HG03342 (cell line): ENCODE results near the gene PPP6R1.

Experiments used
- ATAC-seq: cut with Tn5 transposase; IDR thresholded peaks from one replicate; pipeline ENCODE4 v1.9.1; 2021; ENCODE audit warnings: mild to moderate bottlenecking, moderate library complexity; ENCODE audit not compliant: unreplicated experiment

Gene PPP6R1

GRCh38 chr19:55283548-55284377, 24.9 kb upstream of the PPP6R1 start, which contains the start of gene BRSK1:
BRSK1 (plus strand) TSS chr19:55283997; CDS start chr19:55284443, 446 bp downstream.
- no peak for ATAC-seq

DNA sequence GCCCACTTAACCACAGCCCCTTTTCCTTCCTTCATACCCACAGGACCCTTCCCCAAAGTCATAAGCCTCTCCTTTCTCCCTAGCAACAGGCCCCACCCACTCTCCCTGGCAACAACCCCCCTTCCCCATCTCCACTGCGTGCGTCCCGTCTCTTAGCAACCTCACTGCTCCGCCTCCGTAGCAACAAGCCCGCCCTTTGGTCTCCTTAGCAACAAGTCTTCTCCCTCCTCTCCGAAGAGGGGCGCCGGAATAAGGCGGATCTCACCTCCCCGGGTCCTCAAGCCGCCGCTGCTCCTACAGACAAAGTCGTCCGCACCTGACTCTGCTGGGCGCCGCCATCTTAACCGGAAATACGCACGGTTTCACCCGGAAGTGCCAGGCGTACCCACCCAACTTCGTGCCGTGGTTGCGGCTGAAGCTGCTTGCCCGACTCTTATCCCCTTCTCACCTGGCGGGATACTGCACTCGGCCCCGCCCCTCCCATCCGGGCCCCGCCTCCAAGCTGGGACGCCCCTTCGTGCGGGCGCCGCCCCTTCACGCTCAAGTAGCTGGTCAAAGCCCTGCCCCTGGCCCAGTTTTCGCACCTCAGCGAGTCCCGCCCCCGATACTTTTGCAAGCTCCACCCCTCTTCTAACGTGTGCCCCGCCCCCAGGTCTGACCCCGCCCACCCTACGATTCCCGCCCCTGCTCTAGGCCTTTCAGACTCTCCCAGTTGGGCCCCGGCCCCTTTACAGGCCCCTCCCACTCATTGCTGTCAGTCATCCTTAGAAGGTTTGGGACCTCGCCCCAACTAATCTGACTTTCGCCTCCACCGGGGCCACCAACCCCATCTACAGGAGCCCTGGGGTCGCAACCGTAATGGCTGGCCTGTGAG, 21.2 kb upstream of the PPP6R1 start, which contains the start of gene HSPBP1:
Gene HSPBP1 (minus strand): TSS at position 341 of the 874 bp plus-strand sequence. CDS start 502 bp downstream, outside the sequence.
- ATAC-seq = peak; percentile 69

DNA sequence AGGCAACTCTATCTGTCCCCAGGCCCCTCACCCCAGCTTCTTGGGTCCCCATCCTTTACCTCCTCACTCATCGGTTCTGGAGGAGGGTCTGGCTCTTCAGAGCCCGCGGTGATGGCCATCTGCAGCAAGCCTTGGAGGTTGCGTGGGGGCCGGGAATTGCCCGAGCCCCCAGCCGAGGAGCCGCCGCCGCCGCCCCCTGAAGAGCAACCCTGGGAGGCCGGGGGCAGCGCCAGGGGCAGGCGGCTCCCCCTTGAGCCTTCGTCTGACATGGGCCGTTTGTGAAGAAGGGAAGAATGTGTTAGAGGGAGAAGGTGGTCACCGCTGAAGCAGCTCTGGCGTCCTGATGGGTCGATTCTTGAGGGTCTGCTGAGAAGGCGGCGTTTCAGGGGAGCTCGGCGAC, 20.5 kb upstream of the PPP6R1 start:
- ATAC-seq = no peak

DNA sequence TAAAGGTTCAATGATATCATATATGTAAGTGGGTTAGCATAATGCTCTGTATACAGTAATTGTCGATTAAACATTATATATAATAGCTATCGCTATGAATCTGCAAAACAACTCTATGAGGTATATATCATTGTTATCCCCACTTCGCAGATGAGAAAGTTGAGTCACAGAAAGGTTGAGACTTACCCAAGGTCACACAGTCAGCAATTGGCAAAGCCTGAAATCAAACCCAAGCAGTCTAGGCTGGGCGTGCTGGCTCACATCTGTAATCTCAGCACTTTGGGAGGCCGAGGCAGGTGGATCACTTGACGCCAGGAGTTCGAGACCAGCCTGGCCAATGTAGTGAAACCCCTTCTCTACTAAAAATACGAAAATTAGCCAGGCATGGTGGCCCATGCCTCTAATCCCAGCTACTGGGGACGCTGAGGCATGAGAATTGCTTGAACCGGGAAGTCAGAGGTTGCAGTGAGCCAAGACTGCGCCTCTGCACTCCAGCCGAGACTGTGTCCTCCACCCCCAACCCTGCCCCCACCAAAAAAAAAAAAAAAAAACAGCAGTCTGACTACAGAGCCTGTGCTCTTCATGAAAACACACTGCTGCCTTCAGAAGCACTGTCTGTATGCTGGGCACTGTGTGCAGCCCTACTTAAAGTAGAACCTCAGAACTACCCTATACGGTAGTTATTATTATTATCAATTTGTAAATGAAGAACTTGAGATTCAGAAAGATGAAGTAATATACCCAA, 19.7 kb upstream of the PPP6R1 start:
- no peak for ATAC-seq

DNA sequence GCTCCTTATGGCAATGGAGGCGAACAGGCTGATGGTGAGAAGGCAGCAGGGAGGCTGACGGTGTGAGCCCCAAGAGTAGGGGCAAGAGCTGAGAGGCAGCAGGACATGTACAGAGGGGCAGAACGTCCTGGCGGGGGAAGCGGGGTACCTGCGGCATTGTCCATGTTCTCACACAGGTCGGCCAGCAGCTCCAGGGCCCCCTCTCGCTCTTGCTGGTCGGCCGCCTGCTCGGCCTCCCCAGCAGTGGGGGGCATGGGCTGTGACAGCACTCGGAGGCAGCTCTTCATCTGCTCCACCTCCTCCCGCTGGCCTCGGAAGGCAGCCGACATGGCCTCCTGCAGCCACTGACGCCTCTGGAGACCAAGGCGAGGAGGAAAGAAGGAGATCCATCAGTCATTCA, 18.7 kb upstream of the PPP6R1 start:
- ATAC-seq = no peak

DNA sequence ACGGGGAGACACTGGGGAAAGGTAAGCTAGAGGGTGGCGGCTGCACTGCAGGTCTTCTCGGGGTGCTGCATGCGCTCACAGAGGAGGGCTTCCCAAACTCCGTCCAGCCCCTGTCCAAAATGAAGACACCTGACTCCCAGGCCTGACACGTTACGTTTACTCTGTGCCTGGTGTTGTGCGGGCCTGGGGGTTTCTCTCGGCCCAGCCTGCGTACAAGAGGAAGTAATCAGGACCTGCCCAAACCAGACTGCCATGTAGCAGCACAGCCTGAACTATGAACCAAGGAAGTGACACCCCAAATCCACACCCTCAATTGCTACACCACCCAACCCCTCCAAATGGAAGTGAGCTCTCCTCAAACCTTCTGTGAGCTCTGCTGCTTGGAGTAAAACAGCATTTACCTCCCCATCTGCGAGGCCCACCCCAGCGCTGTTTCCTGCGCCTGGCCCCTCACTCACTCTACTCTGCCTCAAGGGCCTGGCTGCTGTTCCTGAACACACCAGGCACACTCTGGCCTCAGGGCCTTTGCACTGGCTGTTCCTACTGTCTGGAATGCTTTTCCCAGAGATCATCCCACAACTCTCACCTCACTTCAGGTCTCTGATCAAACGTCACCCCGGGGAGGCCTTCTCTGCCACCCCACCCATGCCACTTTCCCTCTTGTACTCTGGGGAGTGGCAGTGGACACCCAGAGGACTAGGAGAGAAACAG, 18.1 kb upstream of the PPP6R1 start:
- no peak for ATAC-seq

DNA sequence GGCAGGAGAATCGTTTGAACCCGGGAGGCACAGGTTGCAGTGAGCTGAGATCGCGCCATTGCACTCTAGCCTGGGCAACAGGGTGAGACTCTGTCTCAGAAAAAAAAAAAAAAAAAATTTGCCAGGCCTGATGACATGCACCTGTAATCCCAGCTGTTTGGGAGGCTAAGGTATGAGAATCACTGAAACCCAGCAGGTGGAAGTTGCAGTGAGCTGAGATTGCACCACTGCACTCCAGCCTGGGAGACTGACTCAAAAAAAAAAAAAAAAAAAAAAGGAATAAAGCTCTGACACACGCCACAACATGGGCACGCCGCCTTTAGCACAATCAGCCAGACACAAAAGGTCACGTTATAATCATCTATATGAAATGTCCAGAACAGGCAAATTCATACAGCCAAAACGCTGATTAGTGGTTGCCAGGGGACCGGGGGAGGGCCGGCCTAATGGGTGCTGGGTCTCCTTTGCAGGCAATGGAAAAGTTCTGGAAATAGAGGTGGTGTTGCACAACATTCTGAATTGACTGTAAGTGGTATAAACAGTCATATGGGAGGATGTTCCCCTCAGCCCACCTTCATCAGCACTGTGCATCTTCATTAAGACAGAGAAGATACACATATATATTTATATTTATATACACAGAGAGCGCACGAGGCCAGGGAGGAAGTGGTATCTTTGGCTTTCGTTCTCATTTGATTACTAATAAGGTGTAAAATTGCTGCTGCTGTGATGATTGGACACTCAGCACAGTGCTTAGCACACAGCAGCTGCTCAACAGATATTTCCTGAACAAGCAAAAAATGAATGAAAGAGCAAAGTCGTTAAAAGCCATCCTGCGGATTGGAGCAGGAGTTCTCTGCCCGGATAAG, 17.3 kb upstream of the PPP6R1 start:
- ATAC-seq = peak; percentile 55

DNA sequence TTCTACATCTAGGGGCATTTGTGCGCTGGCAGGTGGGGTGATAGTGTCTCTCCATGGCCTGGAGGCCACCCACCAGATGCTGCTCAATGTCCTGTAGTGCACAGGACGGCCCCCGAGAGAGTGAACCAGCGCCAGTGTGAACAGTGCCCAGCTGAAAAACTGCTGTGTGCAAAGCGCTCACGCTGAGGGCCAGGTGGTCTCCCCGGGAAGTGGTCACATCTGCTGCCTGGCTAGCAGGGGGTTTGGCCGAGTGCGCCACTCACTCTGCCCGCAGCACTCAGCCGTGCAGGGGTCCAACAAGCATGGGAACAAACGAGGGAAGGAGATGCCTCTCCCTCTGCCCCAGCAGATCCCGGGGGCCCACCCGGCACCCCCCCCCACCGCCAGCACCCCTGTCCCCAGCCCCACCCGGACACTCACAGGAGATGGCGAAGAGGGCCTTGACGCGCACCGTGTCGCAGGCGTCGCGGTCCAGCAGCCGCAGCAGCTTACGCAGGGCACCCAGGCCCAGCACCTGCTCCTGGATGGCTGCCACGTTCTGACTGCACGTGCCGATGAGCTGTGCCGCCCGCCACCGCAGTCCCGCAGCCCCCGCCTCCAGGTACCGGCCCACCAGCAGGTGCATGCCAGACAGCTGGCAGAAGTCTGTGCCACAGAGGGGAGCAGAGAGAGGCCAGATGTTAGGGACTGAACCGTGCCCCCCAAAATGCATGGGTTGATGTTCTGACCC, 15.3 kb upstream of the PPP6R1 start:
- ATAC-seq = no peak

DNA sequence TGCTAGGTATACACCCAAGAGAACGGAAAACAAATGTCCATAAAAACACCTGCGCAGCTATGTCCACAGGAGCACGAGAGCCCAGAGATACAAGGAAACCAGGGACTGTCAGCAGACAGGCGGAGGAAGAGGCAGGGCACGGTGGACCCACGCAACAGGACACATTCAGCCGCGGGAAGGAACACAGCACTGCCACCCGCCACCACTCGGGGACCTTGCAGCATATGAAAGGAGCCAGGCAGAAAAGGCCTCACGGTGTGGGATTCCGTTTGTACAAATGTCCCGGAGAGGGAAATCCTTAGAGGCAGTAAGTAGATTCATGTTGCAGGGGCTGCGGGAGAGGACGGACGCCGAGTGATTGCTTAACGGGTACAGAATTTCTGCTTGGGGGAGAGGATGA, 13.3 kb upstream of the PPP6R1 start:
- ATAC-seq = no peak

- no peak for ATAC-seq
These were observed 11.5 kb upstream of the PPP6R1 start for GRCh38 chr19:55270172-55270942.

- ATAC-seq = no peak
These were observed 10.5 kb upstream of the PPP6R1 start for GRCh38 chr19:55269299-55269698.

DNA sequence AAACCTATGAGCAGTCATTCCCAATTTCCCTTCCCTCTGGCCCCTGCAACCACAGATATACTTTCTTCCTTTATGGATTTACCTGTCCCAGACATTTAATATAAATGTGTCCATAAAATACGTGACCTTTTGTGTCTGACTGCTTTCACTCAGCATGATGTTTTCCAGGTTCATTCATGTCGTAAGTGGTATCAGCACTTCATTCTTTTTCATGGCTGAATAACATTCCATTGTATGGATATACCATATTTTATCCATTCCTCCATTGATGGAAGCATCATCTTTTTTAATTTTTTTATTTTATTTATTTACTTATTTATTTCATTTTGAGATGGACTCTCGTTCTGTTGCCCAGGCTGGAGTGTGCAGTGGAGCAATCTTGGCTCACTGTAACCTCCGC, 8.0 kb upstream of the PPP6R1 start:
- no peak for ATAC-seq

GRCh38 chr19:55266404-55266803, 7.6 kb upstream of the PPP6R1 start:
- ATAC-seq = no peak

DNA sequence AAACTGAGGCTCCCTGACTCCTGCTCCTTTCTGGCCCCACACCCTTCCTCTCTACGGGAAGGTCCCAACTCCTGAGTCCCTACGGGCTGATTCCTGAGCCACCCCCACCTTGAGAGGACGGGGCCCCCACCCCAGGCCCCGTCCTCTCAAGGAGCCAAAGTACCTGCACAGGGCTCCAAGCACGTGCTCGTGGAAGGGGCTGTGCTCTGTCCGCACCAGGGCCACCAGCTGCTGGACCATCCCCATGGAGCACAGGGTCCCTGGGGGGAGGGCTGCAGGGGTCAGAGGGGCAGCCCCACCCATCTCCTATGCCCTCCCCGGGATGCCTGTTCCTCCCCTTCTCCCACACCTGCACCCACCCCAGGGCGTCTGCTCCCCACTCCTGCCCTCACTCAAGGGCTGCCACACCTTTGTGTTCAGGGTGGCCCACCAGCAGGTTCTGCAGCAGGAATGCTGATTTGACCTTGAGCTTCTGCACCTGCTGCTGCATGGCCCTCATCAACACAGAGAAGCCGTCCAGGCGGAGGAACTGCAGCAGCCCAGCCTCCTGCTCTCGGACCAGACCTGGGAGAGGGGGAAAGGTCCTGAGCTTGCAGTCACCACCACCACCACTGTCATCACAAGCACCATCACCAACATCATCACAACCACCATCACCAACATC, 7.0 kb upstream of the PPP6R1 start:
- ATAC-seq = no peak

- no peak for ATAC-seq
These were observed 6.4 kb upstream of the PPP6R1 start for GRCh38 chr19:55265173-55265572.

DNA sequence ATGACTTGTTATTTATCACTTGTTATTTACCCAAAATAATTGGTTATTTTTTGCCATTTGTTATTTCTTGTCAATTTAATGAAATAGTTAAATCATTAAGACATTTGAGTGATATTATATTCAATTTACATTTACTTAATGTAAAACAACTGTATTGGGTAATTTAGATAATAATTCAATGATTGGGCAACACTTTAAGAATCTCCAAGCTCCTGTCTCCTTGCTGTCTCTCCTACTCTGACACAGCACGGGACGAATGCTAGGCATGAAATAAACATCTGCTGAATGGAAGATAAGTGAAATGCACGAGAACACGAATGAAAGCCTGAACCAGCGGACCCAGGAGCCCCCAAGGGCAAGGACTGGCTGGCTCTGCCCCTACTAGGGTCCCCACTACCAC, 5.7 kb upstream of the PPP6R1 start:
- ATAC-seq = no peak

GRCh38 chr19:55262359-55262758, 3.5 kb upstream of the PPP6R1 start:
- ATAC-seq = no peak
